K562 (cell line): ENCODE data around the gene ADAMTS14. TPM values are rescaled to one million over a fixed set of nuclear protein-coding genes. Genes with fewer than 3 reads are reported as not detected.
A peak's percentile ranks its signal among the peaks of the same experiment; 100 is the strongest.

Experiments used
- ATAC-seq: fragments of 200-7000 bp; cut with Tn5 transposase; 3 replicates; pipeline ENCODE4 v1.9.1; 2020; ENCODE audit warnings: moderate library complexity
- BruUV-seq: library from RNA; stranded (reverse); fragments of 400-500 nt; replicated peaks from 2 replicates; lab custom pipeline; 2021; lab: Mats Ljungman, UMichigan
- CTCF ChIA-PET: fragments of 300-600 bp; formaldehyde crosslinking; extraction: SDS; loops from one replicate; lab custom pipeline; 2021; ENCODE audit warnings: low intra/inter-chr PET ratio; lab: Yijun Ruan, JAX
- POLR2A ChIA-PET: fragments of 300-600, 350-650 bp; sonication (Branson Sonifier 250); formaldehyde crosslinking; extraction: SDS; loops from one replicate; lab custom pipeline; 2021; ENCODE audit warnings: antibody characterized with exemption, inconsistent platforms; lab: Yijun Ruan, JAX
- DNase-seq, 4 experiments: peaks; one replicate each; pipeline versions ENCODE4 v3.0.0 to v3.0.0-alpha.2; 2011 to 2018; ENCODE audit warnings: low spot score in 3 of 4, mixed read lengths in 3 of 4; ENCODE audit errors: extremely low read depth in 1 of 4
- FAIRE-seq: peaks from 2 replicates; lab custom pipeline; 2011; peaks lifted over from hg19 to GRCh38; lab: Jason Lieb, UNC
- H2AFZ ChIP-seq: 2 replicates; pipeline ENCODE4 v1.6.0; 2011; ENCODE audit warnings: low read depth, low read length, control low read depth, inconsistent platforms
- H3K27ac ChIP-seq: fragments of 200-600 bp; 3 replicates; pipeline ENCODE4 v1.8.0; 2011; ENCODE audit warnings: low read depth, mild to moderate bottlenecking, control low read depth, inconsistent platforms, low read length, moderate library complexity, mixed read lengths; ENCODE audit errors: extremely low read depth
- H3K27me3 ChIP-seq, 2 experiments: fragments of 300-600 bp in 1 of 2; 2 replicates in 1 of 2; 3 replicates in 1 of 2; pipeline versions ENCODE4 v1.6.0 to v1.8.0; 2011; ENCODE audit warnings: inconsistent platforms in 2 of 2, low read length in 2 of 2, mild to moderate bottlenecking in 1 of 2, mixed read lengths in 1 of 2, moderate library complexity in 1 of 2; ENCODE audit not compliant: control insufficient read depth in 2 of 2, insufficient read depth in 2 of 2
- H3K36me3 ChIP-seq: fragments of 300-600 bp; 3 replicates; pipeline ENCODE4 v1.8.0; 2011; ENCODE audit warnings: mild to moderate bottlenecking, low read length, inconsistent platforms; ENCODE audit not compliant: control insufficient read depth, insufficient read depth
- H3K4me1 ChIP-seq, 2 experiments: fragments of 200-600 bp in 1 of 2; replicated peaks in 1 of 2; 2 replicates in 1 of 2; 3 replicates in 1 of 2; pipeline versions ENCODE4 v1.5.1 to v1.8.0; 2011; ENCODE audit warnings: inconsistent platforms in 2 of 2, low read length in 2 of 2, mild to moderate bottlenecking in 1 of 2, mixed read lengths in 1 of 2, moderate library complexity in 1 of 2; ENCODE audit not compliant: control insufficient read depth in 2 of 2, insufficient read depth in 2 of 2
- H3K4me2 ChIP-seq: 2 replicates; pipeline ENCODE4 v1.6.1; 2011; ENCODE audit warnings: low read length, control low read depth, inconsistent platforms, mixed read lengths; ENCODE audit not compliant: insufficient read depth
- H3K4me3 ChIP-seq: fragments of 200-600 bp; sonication (generic), shearing (Covaris generic); 2 replicates; pipeline ENCODE4 v1.5.1; 2016; ENCODE audit warnings: control low read depth, inconsistent platforms
- H3K79me2 ChIP-seq: fragments of 200-600 bp; 3 replicates; pipeline ENCODE4 v1.8.0; 2011; ENCODE audit warnings: low read length, inconsistent platforms; ENCODE audit not compliant: control insufficient read depth, insufficient read depth
- H3K9ac ChIP-seq, 2 experiments: 2 replicates each; pipeline versions ENCODE4 v1.6.0 to v1.6.1; 2011; ENCODE audit warnings: low read depth in 2 of 2, low read length in 2 of 2, control low read depth in 1 of 2, inconsistent platforms in 1 of 2, mild to moderate bottlenecking in 1 of 2, mixed read lengths in 1 of 2; ENCODE audit not compliant: insufficient read depth in 1 of 2
- H3K9me1 ChIP-seq: one replicate; pipeline ENCODE4 v1.6.0; 2011; ENCODE audit warnings: inconsistent platforms, mild to moderate bottlenecking, low read length, moderate library complexity; ENCODE audit not compliant: control insufficient read depth, insufficient read depth
- H3K9me3 ChIP-seq: replicated peaks from 2 replicates; pipeline ENCODE4 v1.5.1; 2011; ENCODE audit warnings: low read depth, low read length, inconsistent platforms; ENCODE audit not compliant: control insufficient read depth, insufficient read depth
- H4K20me1 ChIP-seq: replicated peaks from 2 replicates; pipeline ENCODE4 v1.6.1; 2011; ENCODE audit warnings: low read length, inconsistent platforms, mixed read lengths; ENCODE audit not compliant: control insufficient read depth, insufficient read depth
- DNMT1 ChIP-seq: fragments of 450-650 bp; IDR thresholded peaks from 2 replicates; pipeline ENCODE4 v1.6.1; 2016; ENCODE audit warnings: antibody characterized with exemption, mild to moderate bottlenecking
- ELF4 ChIP-seq: fragments of 450-650 bp; formaldehyde crosslinking; IDR thresholded peaks from 2 replicates; pipeline ENCODE4 v1.4.0; 2022; ENCODE audit warnings: missing genetic modification characterization
- JUND ChIP-seq, 2 experiments: IDR thresholded peaks; 2 replicates in 1 of 2; 3 replicates in 1 of 2; pipeline ENCODE4 v1.6.1; 2011; ENCODE audit warnings: borderline replicate concordance in 2 of 2, low read depth in 2 of 2, low read length in 2 of 2, improper control_type of control experiment in 1 of 2, missing biosample characterization in 1 of 2, missing genetic modification characterization in 1 of 2, missing genetic modification reagents in 1 of 2
- MYC ChIP-seq, 2 experiments: fragments of 250-450 bp in 1 of 2; sonication (Bioruptor Pico) in 1 of 2; IDR thresholded peaks; 2 replicates each; pipeline versions ENCODE4 v1.5.1 to v1.6.1; 2012 to 2021; ENCODE audit warnings: low read depth in 2 of 2, borderline replicate concordance in 1 of 2, improper control_type of control experiment in 1 of 2, low read length in 1 of 2, mild to moderate bottlenecking in 1 of 2, moderate library complexity in 1 of 2
- NR1H2 ChIP-seq: sonication (generic); formaldehyde crosslinking; IDR thresholded peaks from 2 replicates; pipeline ENCODE4 v1.4.0; 2020; ENCODE audit warnings: mild to moderate bottlenecking, missing genetic modification reagents
- POLR2A ChIP-seq: fragments of 450-650 bp; conservative IDR thresholded peaks from 2 replicates; pipeline ENCODE4 v1.6.1; 2016
- POLR2AphosphoS5 ChIP-seq: IDR thresholded peaks from 2 replicates; pipeline ENCODE4 v1.6.1; 2011; ENCODE audit warnings: mild to moderate bottlenecking, low read depth, low read length, moderate library complexity; ENCODE audit not compliant: control insufficient read depth, insufficient read depth
- WHSC1 ChIP-seq: IDR thresholded peaks from one replicate; pipeline ENCODE4 v1.6.1; 2012; ENCODE audit warnings: low read length, control low read depth, inconsistent platforms
- ZNF717 ChIP-seq: fragments of 250-450 bp; sonication (Bioruptor Pico); IDR thresholded peaks from 2 replicates; pipeline ENCODE4 v1.5.0; 2021
- WGBS: fragments of 100-300 bp; shearing (Covaris generic); methylation state at CpG from one replicate; pipeline ENCODE4 v1.1.6; 2016; ENCODE audit warnings: low coverage, mixed read lengths; ENCODE audit not compliant: insufficient coverage; ENCODE audit errors: missing lambda C conversion rate; 5-methylcytosine and 5-hydroxymethylcytosine counted together
- in situ Hi-C: fragments of 300-500 bp; cut with MboI; formaldehyde crosslinking; loops from 4 replicates; pipeline ENCODE4 v1.15.0; 2018; ENCODE audit warnings: inconsistent platforms, mixed read lengths
- intact Hi-C: fragments of 100-400 bp; cut with micrococcal nuclease; formaldehyde crosslinking; loops from 2 replicates; pipeline ENCODE4 v1.14.2; 2022
- polyA plus RNA-seq, 8 experiments: library from polyadenylated mRNA; depleted of rRNA in 4 of 8; stranded (reverse) in 5 of 8; unstranded in 3 of 8; fragments of >200 nt; fragmentation: Nextera tagmentation in 2 of 8; fragmentation: Illumina TruSeq in 1 of 8; extraction: Ambion mirVana in 2 of 8; extraction: Trizol in 1 of 8; gene quantifications; 2 replicates each; pipeline versions ENCODE4 v1.2.1 to v1.2.3, GENCODE V29; 2011 to 2014; ENCODE audit warnings: inconsistent platforms in 1 of 8, missing spikeins in 1 of 8
- total RNA-seq, 7 experiments: library from RNA; depleted of rRNA in 6 of 7; stranded (reverse); fragments of >200 nt in 6 of 7; fragmentation: Illumina TruSeq in 2 of 7; extraction: Trizol in 2 of 7; gene quantifications; 2 replicates each; pipeline versions ENCODE4 v1.2.1 to v1.2.3, GENCODE V29; 2011 to 2021; ENCODE audit warnings: low replicate concordance in 1 of 7

ADAMTS14 gene
- total and polyA plus RNA-seq, 9 of the 15 experiments (the other 6 are each of a cell fraction or from before 2014, with no cell fraction given): 0.04 to 37.4 (median 15.9) TPM

DNA sequence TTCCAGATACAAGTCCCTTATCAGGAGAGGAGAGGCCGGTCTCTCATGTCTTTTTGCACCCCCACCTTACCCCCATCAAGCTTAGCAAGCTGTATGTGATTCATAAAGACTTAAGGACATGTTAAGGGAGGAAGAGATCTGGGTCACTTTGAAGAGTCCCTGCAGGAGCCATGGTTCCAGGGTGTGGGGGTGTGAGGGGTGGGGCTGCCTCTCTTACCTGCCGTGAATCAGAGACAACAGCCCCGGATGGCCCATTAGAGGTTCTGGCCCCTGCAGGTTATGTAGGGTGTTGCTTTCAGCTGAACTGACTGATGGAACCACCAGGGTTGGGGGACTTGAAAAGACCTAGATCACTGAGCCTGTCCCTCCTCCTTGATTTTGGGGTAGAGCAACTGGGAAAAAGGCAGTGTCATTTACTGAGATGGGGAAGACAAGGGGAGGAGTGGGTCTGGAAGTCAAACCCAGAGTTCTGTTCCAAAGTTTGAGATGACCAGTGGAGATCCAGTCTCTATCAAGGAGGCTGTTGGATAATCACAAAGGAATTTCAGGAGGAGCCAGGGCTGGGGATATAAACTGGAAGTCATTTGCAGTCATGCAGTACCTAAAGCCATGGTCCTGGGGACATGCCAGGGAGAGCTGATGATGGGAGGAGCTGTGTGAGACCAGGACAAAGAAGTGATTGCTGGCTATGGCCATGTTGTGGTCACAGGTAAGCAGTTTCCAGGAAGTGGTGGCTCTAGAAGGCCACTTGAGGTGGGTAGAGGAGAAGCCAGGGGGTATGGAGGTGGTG is 23.1 kb downstream of the ADAMTS14 start (continued):
- TF ChIP-seq POLR2AphosphoS5 (no peak), DNMT1 (no peak), ELF4 (CRISPR knock-in tag) (0 out of 2 replicates have a peak, but pooled peaks have one; percentile 9), NR1H2 (CRISPR knock-in tag) (no peak), POLR2A (0 out of 2 replicates have a peak, but pooled peaks have one; percentile 23), JUND (IDR thresholded peaks at IDR 0.05; ENCODE audit: borderline replicate concordance, low read depth, low read length) (no peak), JUND (tag; IDR thresholded peaks at IDR 0.05; ENCODE audit: borderline replicate concordance, low read depth, low read length) (no peak), ZNF717 (CRISPR knock-in tag) (no peak)

DNA sequence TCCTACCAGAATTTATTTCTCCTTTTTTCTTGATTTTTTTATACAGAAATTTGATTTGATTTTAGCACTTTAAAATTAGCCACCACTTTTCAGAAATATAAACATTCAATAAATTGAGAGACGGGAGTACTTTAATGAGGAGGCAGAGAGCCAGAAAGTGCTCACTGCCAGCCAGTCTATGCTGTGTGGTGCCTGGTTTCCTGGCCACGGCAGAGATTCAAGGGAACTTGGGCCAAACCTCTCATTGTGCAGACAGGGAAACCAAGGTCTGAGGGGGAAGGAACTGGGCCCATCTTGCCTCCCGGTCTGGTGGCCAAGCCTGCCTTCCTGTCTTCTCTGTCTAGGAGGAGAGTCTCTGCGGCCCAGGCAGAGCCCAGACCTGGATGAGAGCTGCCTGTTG is 25.9 kb downstream of the ADAMTS14 start:
- in situ Hi-C loops (no loop called here), intact Hi-C loops (no loop called here)
- H3K27ac ChIP-seq: no peak overlapping the region
- no peaks in the 10 kb centered on the region for H3K27me3 ChIP-seq
- no peak for FAIRE-seq
- CTCF ChIA-PET: no interaction called here
- peak overlapping the region in 1 of 2 experiments; percentile 10; a peak in 1 of 4 replicates for H3K9ac ChIP-seq
- DNase-seq: no peak
- 0 out of 2 replicates have a peak, but pooled peaks cover 5% of the 10 kb centered on the region for H4K20me1 ChIP-seq
- H3K79me2 ChIP-seq: peaks cover 69% of the 10 kb centered on the region
- ATAC-seq: no peak
- no peaks in the 10 kb centered on the region for H3K9me3 ChIP-seq
- no peak overlapping the region for H2AFZ ChIP-seq
- no TSS peak for BruUV-seq
- H3K9me1 ChIP-seq: no peaks in the 10 kb centered on the region
- 77% methylated on average over 4 of the region's 4 CpGs for WGBS
- peaks cover 73% of the 10 kb centered on the region for H3K36me3 ChIP-seq
- POLR2A ChIA-PET: interaction anchor here (1.3 kb wide), 1 partner anchor 16 kb away, joined by 4 read pairs; no protein-coding TSS in a partner anchor
- H3K4me3 ChIP-seq: no peak overlapping the region
- peaks cover 28 to 42% of the 10 kb centered on the region in 2 experiments for H3K4me1 ChIP-seq
- TF ChIP-seq WHSC1 (peak; percentile 86), MYC (IDR thresholded peaks at IDR 0.05; ENCODE audit: low read depth, low read length) (no peak), MYC (CRISPR knock-in tag; IDR thresholded peaks at IDR 0.05; ENCODE audit: borderline replicate concordance, low read depth) (no peak)
- no peak overlapping the region for H3K4me2 ChIP-seq
